AG04450 (cell line): ENCODE data around the gene TIMM29. TPM values are rescaled to one million over a fixed set of nuclear protein-coding genes. Genes with fewer than 3 reads are reported as not detected.

Experiments used
- CTCF ChIA-PET: fragments of 300-600, 350-600 bp; formaldehyde crosslinking; extraction: SDS; loops from one replicate; lab custom pipeline; 2022; ENCODE audit warnings: antibody characterized with exemption, inconsistent platforms; lab: Charles Lee
- POLR2A ChIA-PET: fragments of 350-600 bp; formaldehyde crosslinking; extraction: SDS; loops from one replicate; lab custom pipeline; 2021; ENCODE audit warnings: antibody characterized with exemption, inconsistent platforms; lab: Yijun Ruan, JAX
- DNase-seq: peaks from one replicate; pipeline ENCODE4 v3.0.0-alpha.2; 2011; ENCODE audit warnings: low read depth, low spot score
- H3K27ac ChIP-seq: one replicate; pipeline ENCODE4 v1.5.1; 2012; ENCODE audit warnings: low read depth, low read length, control low read depth
- H3K27me3 ChIP-seq: one replicate; pipeline ENCODE4 v1.6.0; 2012; ENCODE audit warnings: low read length; ENCODE audit not compliant: control insufficient read depth, insufficient read depth
- H3K4me3 ChIP-seq: 2 replicates; pipeline ENCODE4 v1.5.1; 2011; ENCODE audit warnings: mild to moderate bottlenecking, low read depth, low read length, control low read depth
- H3K9me3 ChIP-seq: 2 replicates; pipeline ENCODE4 v1.5.1; 2012; ENCODE audit warnings: low read length; ENCODE audit not compliant: control insufficient read depth, insufficient read depth
- CTCF ChIP-seq: IDR thresholded peaks from 2 replicates; pipeline ENCODE4 v1.5.1; 2011; ENCODE audit warnings: low read depth, low read length, control low read depth, inconsistent platforms
- polyA plus RNA-seq: library from polyadenylated mRNA; depleted of rRNA; stranded (reverse); fragments of >200 nt; gene quantifications from 2 replicates; pipeline ENCODE4 v1.2.3, GENCODE V29; 2011

TIMM29 gene
- polyA plus RNA-seq, 1 experiment, result 7.5 TPM

GRCh38 chr19:10896851-10897526 is 31.6 kb upstream of the TIMM29 start:
- Histone ChIP-seq H3K27me3 (no peaks in the 10 kb centered on the region), H3K27ac (peak overlapping the region; percentile 52), H3K4me3 (no peak overlapping the region), H3K9me3 (no peaks in the 10 kb centered on the region)
- ChIA-PET CTCF (interaction anchor here (0.5 kb wide), 1 partner anchor 11 kb away, joined by 4 read pairs; no protein-coding TSS in a partner anchor), POLR2A (interaction anchor here (0.6 kb wide), 1 partner anchor 53 kb away, joined by 3 read pairs; no protein-coding TSS in a partner anchor)
- no peak for TF ChIP-seq CTCF
- peak; percentile 34 for DNase-seq

DNA sequence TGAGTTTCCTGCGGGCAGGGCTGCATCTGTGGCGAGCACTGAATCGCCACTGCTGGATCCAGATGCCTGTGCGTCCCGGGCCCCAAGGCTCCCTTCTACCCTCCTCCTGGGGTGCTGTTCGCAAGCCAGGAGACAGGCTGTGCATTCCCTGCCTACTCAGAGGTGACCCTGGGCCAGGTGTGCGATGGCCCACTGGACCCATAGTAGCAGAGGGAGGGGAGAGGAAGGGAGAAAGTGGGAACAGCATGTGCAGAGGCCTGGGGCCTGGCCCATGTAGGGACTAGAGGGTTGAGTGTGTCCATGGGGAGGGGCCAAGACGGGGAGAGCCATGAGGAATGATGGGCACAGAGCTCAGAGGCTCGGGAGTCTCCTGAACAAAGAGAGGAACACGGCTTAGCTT is 30.0 kb upstream of the TIMM29 start:
- H3K27ac ChIP-seq, result no peak overlapping the region
- ChIA-PET CTCF (interaction anchor here (0.6 to 1.4 kb wide), 2 partner anchors 38 to 107 kb away, joined by 4 to 5 read pairs; no protein-coding TSS in a partner anchor), POLR2A (interaction anchor here (0.9 kb wide), 1 partner anchor 10 kb away, joined by 4 read pairs; no protein-coding TSS in a partner anchor)
- no peaks in the 10 kb centered on the region for H3K9me3 ChIP-seq
- no peak overlapping the region for H3K4me3 ChIP-seq
- no peaks in the 10 kb centered on the region for H3K27me3 ChIP-seq
- TF ChIP-seq CTCF, result no peak
- no peak for DNase-seq

DNA sequence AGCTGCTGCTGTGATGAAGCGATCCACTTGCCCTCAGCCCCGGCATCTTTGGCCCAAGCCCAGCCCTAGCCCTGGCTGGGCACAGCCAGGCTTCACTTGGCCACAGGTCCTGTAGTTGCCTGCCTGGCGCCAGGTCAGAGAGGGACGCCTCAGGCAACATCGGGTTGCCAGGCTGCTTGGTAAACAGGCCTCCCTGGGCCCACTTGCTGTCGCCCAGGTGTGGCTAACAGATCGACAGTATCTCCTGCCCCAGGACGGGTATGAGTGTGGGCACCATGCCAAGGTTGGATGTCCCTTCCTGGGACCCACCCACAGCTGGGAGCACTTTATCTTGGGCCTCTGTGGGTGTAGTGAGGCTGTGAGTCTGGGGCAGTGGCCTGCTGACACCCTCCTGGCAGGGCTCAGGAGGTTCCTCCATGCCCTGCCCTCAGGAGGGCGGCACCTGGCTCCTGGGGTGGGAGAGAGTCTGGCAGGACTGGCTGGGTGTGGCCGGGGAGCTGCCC is 29.4 kb upstream of the TIMM29 start:
- ChIA-PET CTCF (interaction anchor here (0.6 to 1.4 kb wide), 2 partner anchors 38 to 107 kb away, joined by 4 to 5 read pairs; no protein-coding TSS in a partner anchor), POLR2A (no interaction called here)
- Histone ChIP-seq H3K27me3 (no peaks in the 10 kb centered on the region), H3K4me3 (no peak overlapping the region), H3K27ac (no peak overlapping the region), H3K9me3 (no peaks in the 10 kb centered on the region)
- no peak for DNase-seq
- no peak for TF ChIP-seq CTCF

DNA sequence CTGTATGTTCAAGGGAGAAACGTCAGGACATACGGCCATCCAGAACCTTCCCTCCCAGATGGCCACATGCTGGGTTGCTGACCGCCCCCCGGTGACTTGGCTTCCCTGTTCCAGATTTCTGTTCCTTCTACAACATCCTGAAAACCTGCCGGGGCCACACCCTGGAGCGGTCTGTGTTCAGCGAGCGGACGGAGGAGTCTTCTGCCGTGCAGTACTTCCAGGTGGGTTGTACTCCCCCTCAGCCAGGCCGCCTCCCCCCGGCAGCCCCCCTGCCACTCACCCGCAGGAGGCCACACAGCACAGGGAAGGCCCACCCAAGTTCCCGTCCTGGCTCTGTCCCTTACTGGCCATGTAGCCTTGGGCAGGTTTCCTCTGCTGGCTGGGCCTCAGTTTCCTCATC is 20.7 kb upstream of the TIMM29 start:
- no peak for DNase-seq
- ChIA-PET CTCF (no interaction called here), POLR2A (no interaction called here)
- H3K27me3 ChIP-seq, result no peaks in the 10 kb centered on the region
- no peaks in the 10 kb centered on the region for H3K9me3 ChIP-seq
- H3K4me3 ChIP-seq, result no peak overlapping the region
- TF ChIP-seq CTCF, result no peak
- H3K27ac ChIP-seq, result no peak overlapping the region

GRCh38 chr19:10908380-10908960 is 20.1 kb upstream of the TIMM29 start:
- Histone ChIP-seq H3K27me3 (no peaks in the 10 kb centered on the region), H3K27ac (no peak overlapping the region), H3K9me3 (no peaks in the 10 kb centered on the region), H3K4me3 (no peak overlapping the region)
- no peak for TF ChIP-seq CTCF
- ChIA-PET CTCF (no interaction called here), POLR2A (no interaction called here)
- no peak for DNase-seq
